HG03439 (cell line): ENCODE results near the gene DERA.
"Not testable (repeated sequence)": the region's sequence is repeated elsewhere in the genome, so short reads cannot be mapped to it uniquely, and the experiment has no call there.

Source experiments
- ATAC-seq: cut with Tn5 transposase; IDR thresholded peaks from one replicate; pipeline ENCODE4 v1.9.1; 2021; ENCODE audit warnings: mild to moderate bottlenecking, moderate library complexity; ENCODE audit not compliant: unreplicated experiment

DERA gene

DNA sequence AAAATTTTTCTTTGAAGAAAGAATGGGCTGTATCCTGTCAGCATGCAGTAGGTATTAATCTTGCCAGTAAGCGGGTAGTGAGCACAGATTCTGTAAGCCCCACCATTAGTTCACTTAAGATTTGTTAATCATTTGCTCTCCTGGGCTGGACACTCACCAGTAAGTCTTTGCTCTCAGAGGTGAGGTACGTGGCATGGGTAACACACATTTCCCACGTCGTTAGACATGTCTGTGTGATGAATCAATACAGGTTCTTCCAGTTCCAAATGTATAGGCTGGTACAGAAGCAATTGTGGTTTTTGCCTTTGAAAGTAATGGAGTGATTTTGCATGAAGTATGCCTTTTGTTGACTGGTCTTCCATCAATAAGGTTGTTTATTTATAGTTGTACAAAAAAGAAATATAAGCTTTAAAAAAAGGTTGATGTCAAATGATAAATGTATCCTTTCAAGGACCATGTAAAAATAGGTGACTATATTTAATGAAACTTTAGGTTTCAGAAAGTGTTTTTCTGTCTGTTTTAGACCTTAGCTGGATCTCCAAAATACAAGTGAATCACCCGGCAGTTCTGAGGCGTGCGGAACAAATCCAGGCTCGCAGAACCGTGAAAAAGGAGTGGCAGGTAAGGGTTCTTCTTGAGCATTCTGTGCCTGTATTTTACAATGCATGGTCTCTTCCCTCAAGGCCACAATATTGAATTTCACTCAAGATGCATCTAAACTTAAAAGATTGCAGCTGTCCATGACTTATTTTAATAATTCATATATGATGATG is 45.5 kb downstream of the DERA start:
- ATAC-seq, result no peak

- ATAC-seq, result no peak
Observed at GRCh38 chr12:15962760-15963159, 51.6 kb downstream of the DERA start.

DNA sequence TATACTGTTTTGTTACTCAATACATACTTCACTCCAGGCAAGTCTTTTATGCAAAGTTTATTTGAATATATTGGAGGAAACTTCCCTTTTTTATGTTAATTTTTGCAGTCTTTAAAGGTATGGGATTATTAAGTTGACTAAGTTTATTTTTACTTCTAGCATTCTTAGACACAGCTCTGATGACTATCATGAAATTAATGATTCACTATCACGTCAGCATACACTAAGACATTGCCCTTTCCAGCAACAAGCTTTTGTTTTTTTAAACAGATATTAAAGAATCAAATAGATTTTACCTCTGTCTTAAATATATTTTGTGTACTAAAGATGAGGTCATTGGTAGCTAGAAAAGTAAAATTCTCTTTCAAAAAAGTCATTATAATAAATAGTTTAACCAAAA is 52.1 kb downstream of the DERA start:
- no peak for ATAC-seq

GRCh38 chr12:15966426-15966825 is 55.3 kb downstream of the DERA start:
- ATAC-seq, result no peak

GRCh38 chr12:15967053-15967452 is 55.9 kb downstream of the DERA start:
- not testable (repeated sequence) for ATAC-seq

DNA sequence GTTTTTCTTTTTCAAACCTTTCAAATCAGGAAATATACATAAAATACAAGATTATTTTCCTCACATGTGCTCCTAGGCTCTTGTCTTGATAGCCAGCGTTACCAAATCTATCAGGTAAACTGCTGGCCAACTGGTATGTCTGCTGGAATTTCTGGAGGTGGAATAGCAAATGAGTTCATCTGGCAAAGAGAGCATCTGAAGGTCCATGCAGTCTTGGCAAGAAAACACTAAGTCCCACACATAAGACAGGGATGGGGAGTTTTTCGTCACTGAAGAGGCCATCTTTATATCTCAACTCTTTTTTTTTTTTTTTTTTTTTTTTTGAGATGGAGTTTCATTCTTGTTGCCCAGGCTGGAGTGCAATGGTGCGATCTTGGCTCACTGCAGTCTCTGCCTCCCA is 60.1 kb downstream of the DERA start:
- ATAC-seq, result no peak

GRCh38 chr12:15972894-15973293 is 61.8 kb downstream of the DERA start:
- no peak for ATAC-seq

DNA sequence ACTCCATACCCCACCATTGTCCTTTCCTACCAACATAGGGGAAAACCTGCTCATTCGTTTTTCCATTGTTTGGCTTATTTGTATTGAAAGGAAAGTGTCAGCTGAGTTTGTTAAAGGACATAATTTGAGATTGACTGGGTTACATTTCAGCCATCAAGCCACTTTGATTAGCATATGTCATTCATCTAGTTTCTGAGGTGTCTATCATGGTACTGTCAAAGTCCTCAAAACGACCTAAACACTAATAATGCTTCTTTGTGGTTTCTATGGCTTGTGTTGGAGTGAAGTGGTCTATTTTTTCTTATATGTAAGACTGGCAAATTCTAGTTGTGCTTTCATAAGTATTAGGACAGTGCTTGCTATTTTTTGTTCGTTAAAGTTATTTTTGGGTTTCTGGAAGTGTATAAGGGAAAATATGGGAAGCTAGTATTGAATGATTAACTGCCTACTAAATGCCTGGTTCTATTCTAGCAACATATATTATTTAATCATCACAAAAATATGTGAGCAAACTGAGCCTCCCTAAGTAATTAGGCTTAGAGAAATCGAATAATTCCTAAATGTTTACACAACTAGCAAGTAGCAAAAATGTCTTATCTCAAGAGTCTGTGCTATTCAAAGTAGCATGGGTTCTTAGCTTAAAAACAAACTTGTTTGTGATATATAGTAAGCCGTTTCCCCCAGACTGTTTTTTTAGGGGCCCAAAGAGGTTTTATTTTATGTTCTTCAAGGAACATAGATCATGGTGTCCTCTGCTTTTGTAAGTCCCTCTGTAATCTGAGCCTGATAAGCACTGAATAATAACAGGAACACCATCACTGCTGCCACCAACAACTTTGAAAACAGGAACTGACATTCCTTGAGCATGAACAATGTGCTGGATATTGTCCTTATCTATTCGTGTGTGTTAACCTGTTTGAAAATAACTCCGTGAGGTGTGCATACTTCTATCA is 67.1 kb downstream of the DERA start:
- no peak for ATAC-seq

- peak; percentile 53 for ATAC-seq
Observed at GRCh38 chr12:15979096-15980092, 68.3 kb downstream of the DERA start.

DNA sequence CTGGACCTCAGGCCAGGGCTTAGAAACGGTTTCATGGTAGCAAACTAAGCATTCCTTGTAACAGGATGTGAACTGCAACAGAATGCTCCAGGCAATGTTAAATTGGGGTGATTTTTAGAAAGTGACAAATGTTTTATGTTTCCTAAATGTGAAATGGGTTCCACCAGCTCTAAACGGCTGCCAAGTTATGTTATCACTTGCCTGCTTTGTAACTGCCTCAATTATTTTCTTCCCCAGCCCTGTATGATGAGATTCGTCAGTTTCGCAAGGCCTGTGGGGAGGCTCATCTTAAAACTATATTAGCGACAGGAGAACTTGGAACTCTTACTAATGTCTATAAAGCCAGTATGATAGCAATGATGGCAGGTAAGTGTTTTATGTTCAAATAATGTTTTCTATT is 70.9 kb downstream of the DERA start:
- no peak for ATAC-seq

DNA sequence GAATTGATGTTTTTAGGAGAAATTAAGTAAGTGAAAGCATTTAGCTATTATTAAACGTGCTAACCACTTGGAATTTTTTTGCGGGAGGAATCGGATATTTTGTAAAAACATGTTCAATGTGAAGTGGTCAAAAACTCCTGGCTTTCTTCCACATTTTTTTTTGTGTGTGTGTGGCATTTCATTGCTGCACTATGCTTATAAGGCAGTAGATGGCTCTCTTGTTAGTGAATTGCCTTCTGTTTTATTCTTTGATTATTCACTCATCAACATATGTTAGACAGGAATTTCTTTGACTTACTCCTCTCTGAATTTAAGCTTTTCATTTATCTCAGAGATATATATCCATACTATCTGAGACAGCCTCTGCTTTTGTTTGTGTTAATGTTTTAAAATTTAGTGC is 71.3 kb downstream of the DERA start:
- ATAC-seq, result no peak

GRCh38 chr12:15982921-15983320 is 71.8 kb downstream of the DERA start:
- ATAC-seq, result no peak

DNA sequence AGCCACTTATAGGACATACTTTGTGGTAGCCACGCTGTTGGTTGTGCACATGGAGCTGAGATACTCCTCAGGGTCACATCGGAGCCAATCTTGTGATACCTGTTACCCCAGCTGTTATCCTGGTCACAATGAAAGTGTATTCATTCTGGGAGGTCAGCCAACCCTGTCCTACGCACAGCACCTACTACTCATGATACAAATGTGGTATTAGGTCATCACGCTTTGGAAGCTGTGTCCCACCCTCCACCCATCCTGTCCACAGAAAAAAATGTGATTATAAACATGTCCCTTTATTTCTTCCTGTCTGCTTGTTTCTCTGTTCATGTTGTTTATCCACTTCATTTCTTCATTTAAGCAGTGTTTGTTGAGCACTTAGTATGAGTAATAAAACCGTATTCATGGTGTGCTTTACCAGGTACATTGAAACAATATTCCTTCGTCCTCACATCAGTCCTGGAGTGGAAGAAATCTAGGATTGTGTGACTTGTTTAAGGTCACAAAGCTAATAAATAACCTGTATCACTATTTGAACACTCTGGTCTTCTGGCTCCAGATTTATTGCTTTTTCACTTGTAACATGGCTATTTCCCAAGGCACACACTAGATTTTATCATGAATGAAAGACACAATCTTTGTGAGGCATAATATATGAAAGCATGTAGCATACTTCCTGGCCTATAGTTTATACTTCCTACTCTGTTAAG is 73.1 kb downstream of the DERA start:
- ATAC-seq, result no peak

DNA sequence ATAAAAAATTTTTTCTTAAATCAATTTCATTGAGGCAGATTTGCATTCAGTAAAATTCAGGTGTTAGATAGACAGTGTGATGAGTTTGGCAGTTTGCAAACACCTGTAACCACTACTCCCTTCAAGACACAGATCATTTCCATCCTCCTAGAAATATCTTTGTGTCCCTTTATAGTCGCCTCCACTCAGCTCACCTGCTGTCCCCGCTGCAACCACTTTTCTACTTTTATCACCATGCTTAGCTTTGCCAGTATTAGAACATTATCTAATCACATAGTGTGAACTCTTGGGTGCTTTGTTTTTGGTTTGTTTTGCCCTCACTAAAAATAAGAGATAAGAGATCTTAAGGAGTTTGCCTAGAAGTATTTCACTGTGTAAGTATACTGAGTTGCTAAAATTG is 73.8 kb downstream of the DERA start:
- ATAC-seq, result no peak

DNA sequence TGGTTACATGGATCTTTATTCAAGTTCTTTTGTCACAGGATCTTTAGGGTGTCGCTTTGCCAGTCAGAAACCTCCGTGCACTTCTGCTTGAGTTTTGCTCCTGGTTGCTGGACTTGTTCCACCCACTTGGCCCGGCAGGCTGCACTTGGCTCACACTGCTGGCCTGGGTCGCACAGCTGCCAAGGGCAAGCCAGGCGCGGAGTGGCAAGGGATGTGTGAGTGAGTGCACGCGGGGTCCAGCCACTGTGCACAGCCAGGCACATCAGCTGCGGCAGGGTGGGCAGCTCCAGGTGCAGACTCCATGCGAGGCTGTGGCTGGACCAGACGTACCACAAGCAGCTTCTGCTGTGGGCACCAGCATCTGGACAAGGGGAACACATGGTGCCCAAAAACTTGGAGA is 76.6 kb downstream of the DERA start:
- no peak for ATAC-seq

DNA sequence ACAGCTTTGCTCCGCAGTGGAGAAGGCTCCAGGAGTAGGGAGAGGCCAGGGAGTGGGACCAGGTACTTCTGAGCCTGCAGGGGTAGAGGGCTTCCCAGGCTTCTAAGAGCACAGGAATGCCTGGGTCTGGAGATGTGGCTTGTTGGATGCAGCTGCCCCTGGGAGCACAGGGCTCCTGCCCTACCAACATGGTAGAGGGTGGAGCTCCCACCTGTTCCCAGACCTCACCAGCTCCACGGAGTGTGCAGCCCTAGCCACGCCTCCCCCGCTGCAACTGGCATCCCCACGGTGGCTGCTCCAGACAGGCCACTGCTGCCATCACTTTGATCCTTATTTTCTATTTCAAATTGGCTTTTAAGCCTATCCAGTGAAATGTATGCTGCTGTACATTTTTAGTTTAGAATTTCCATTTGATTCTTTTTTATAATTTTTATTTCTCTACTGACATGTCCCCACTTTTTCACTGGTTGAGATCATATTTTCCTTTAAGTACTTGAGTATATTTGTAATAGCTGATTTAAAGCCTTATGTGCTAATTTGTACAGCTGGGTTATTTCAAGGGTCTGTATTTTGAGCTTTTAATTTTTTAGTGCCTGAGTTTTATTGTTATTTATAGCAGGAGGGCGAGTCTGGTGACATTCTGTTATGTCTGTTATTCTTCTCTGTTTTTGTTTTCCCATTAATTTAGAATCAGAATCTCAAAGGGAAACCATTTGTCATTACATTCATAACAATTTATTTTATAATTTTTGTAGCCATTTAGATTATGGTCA is 78.0 kb downstream of the DERA start:
- ATAC-seq, result no peak

GRCh38 chr12:15995801-15996200 is 84.7 kb downstream of the DERA start:
- ATAC-seq, result no peak

DNA sequence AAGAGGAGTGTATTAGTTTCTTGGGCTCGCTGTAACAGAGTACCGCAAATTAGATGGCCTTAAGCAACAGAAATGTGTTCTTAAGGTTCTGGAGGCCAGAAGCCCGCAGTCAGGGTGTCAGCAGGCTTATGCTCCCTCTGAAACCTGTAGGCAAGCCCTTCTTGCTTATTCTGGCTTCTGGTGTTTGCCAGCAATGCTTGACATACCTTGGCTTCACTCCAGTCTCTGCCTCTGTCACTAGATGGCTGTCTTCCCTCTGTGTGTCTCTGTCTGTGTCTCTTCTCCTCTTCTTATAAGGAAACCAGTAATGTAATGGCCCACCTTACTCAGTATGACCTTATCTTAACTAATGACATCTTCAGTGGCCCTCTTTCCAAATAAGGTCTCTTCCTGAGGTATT is 85.1 kb downstream of the DERA start:
- no peak for ATAC-seq

GRCh38 chr12:15996948-15997347 is 85.8 kb downstream of the DERA start:
- ATAC-seq, result no peak
